ENCODE data around the gene FAM20C. TPM values are rescaled to one million over a fixed set of nuclear protein-coding genes. Genes with fewer than 3 reads are reported as not detected.

The FAM20C gene
- polyA plus RNA-seq, 2 donors = 6.9 to 11.5 TPM

GRCh38 chr7:213324-213993 lies 21.1 kb downstream of the FAM20C start:
- Histone ChIP-seq H3K27me3 (ENCODE audit: control insufficient read depth in 1 of 2, insufficient read depth in 2 of 2, low read length in 2 of 2) (no peaks in the 10 kb centered on the region), H3K36me3 (ENCODE audit: control insufficient read depth in 2 of 2, insufficient read depth in 2 of 2, low read length in 1 of 2) (peaks cover 0 to 17% of the 10 kb centered on the region in 2 donors), H3K4me1 (ENCODE audit: control insufficient read depth in 2 of 2, insufficient read depth in 2 of 2, low read length in 1 of 2) (peaks cover 0 to 3% of the 10 kb centered on the region in 2 donors), H3K9me3 (ENCODE audit: control insufficient read depth in 2 of 2, insufficient read depth in 1 of 2, low read depth in 1 of 2, low read length in 1 of 2) (no peaks in the 10 kb centered on the region), H3K27ac (ENCODE audit: low read depth in 2 of 2, low read length in 1 of 2) (no peak overlapping the region), H3K4me3 (ENCODE audit: low read depth in 1 of 2, low read length in 2 of 2) (no peak overlapping the region)
- 93% methylated on average over 27 of the region's 27 CpGs for WGBS, 2 donors

DNA sequence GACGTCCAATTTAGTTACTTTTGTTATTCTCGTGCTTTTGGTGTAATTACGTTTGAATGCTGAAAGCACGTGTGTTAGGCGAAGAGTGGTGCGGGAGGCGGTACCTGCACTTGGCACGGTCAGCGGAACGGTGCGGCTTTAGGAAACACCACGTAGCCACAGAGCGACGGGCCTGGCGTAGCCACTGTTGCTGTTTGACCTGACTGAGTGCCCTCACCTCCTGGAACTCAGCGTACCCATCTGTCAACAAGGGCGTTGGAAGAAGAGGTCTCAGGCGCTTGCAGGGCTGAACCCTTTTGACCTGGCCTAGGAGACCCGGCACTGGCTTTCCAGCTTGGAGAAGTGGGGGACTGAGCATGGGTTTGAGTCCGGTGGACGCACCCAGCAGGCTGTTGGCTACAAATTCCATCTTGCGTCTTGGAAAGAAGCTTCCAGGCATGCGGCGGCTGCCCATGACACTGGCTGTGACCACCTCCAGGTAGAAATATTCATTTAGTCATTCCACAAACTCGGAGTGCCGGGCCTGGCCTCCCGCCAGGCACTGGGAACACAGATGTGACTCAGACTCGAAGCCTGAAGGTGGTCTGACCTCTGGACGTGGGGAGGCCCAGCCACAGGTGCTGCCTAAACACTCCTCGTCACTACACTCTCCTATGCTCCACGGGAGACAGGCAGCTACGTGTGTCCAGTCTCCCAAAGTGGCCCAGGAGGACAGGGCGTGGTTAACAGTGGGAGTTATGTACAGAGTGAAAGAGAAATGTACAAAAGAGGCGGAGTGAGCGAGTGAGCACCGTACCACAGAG lies 22.2 kb downstream of the FAM20C start:
- Histone ChIP-seq H3K4me3 (ENCODE audit: low read depth in 1 of 2, low read length in 2 of 2) (no peak overlapping the region), H3K36me3 (ENCODE audit: control insufficient read depth in 2 of 2, insufficient read depth in 2 of 2, low read length in 1 of 2) (peaks cover 0 to 28% of the 10 kb centered on the region in 2 donors), H3K27me3 (ENCODE audit: control insufficient read depth in 1 of 2, insufficient read depth in 2 of 2, low read length in 2 of 2) (no peaks in the 10 kb centered on the region), H3K27ac (ENCODE audit: low read depth in 2 of 2, low read length in 1 of 2) (no peak overlapping the region), H3K9me3 (ENCODE audit: control insufficient read depth in 2 of 2, insufficient read depth in 1 of 2, low read depth in 1 of 2, low read length in 1 of 2) (no peaks in the 10 kb centered on the region), H3K4me1 (ENCODE audit: control insufficient read depth in 2 of 2, insufficient read depth in 2 of 2, low read length in 1 of 2) (peaks cover 0 to 3% of the 10 kb centered on the region in 2 donors)
- 79 to 81% methylated on average over 36 of the region's 36 CpGs for WGBS, 2 donors

- 75 to 79% methylated on average over 23 to 24 of the region's 24 CpGs for WGBS, 2 donors
- Histone ChIP-seq H3K4me1 (ENCODE audit: control insufficient read depth in 2 of 2, insufficient read depth in 2 of 2, low read length in 1 of 2) (peaks cover 3% of the 10 kb centered on the region in 2 donors), H3K4me3 (ENCODE audit: low read depth in 1 of 2, low read length in 2 of 2) (no peak overlapping the region), H3K27ac (ENCODE audit: low read depth in 2 of 2, low read length in 1 of 2) (peak overlapping the region in 1 of 2 donors; percentile 17), H3K9me3 (ENCODE audit: control insufficient read depth in 2 of 2, insufficient read depth in 1 of 2, low read depth in 1 of 2, low read length in 1 of 2) (no peaks in the 10 kb centered on the region), H3K27me3 (ENCODE audit: control insufficient read depth in 1 of 2, insufficient read depth in 2 of 2, low read length in 2 of 2) (no peaks in the 10 kb centered on the region), H3K36me3 (ENCODE audit: control insufficient read depth in 2 of 2, insufficient read depth in 2 of 2, low read length in 1 of 2) (peaks cover 0 to 29% of the 10 kb centered on the region in 2 donors)
These were observed 24.3 kb downstream of the FAM20C start for GRCh38 chr7:216360-217300.

DNA sequence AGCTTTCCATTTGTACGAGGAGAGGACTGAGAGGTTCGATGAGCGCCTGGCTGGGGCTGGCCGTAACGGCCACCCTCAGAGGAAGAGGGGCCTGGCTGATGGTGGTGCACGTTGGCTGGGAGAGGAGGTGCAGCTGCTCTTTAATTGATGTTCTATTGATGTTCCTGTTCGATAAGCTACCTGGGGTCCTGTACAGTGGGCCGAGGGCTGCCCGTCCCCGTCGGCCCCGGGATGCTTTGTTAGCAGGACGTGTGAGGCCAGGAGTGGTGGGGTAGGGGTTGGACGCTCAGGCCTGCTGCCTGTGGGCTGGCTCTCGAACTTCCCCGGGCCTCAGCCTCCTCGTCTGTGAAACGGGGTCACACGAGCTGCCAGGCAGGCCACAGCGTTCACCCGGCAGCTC lies 25.4 kb downstream of the FAM20C start:
- Histone ChIP-seq H3K27me3 (ENCODE audit: control insufficient read depth in 1 of 2, insufficient read depth in 2 of 2, low read length in 2 of 2) (no peaks in the 10 kb centered on the region), H3K36me3 (ENCODE audit: control insufficient read depth in 2 of 2, insufficient read depth in 2 of 2, low read length in 1 of 2) (peaks cover 0 to 29% of the 10 kb centered on the region in 2 donors), H3K4me1 (ENCODE audit: control insufficient read depth in 2 of 2, insufficient read depth in 2 of 2, low read length in 1 of 2) (peaks cover 3 to 8% of the 10 kb centered on the region in 2 donors), H3K27ac (ENCODE audit: low read depth in 2 of 2, low read length in 1 of 2) (no peak overlapping the region), H3K4me3 (ENCODE audit: low read depth in 1 of 2, low read length in 2 of 2) (no peak overlapping the region), H3K9me3 (ENCODE audit: control insufficient read depth in 2 of 2, insufficient read depth in 1 of 2, low read depth in 1 of 2, low read length in 1 of 2) (no peaks in the 10 kb centered on the region)
- 90 to 92% methylated on average over 20 to 21 of the region's 21 CpGs for WGBS, 2 donors

DNA sequence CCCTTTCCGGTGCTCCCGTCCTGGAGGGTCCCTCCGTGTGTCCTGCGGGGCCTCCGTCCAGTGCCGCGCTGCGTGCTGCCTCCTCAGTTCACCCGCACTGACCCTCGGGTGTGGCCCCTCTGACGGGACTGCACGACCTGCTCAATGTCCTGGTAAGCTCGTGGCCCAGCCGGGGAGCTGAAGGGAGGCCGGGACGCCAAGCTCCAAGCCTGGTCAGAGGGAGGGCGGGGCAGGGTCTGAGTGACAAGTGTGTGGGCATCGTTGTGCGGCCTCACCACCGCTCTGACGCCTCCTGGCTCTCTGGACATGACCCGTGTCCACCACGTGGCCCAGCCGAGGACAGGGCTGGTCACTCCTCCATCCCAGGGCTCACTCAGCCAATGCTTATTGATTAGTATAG lies 25.9 kb downstream of the FAM20C start:
- no peak overlapping the region for H3K4me3 ChIP-seq (ENCODE audit: low read depth in 1 of 2, low read length in 2 of 2)
- no peaks in the 10 kb centered on the region for H3K9me3 ChIP-seq (ENCODE audit: control insufficient read depth in 2 of 2, insufficient read depth in 1 of 2, low read depth in 1 of 2, low read length in 1 of 2)
- H3K27ac ChIP-seq (ENCODE audit: low read depth in 2 of 2, low read length in 1 of 2) = no peak overlapping the region
- 86 to 88% methylated on average over 24 of the region's 24 CpGs for WGBS, 2 donors
- H3K36me3 ChIP-seq (ENCODE audit: control insufficient read depth in 2 of 2, insufficient read depth in 2 of 2, low read length in 1 of 2) = peaks cover 0 to 32% of the 10 kb centered on the region in 2 donors
- H3K4me1 ChIP-seq (ENCODE audit: control insufficient read depth in 2 of 2, insufficient read depth in 2 of 2, low read length in 1 of 2) = peaks cover 6 to 10% of the 10 kb centered on the region in 2 donors
- no peaks in the 10 kb centered on the region for H3K27me3 ChIP-seq (ENCODE audit: control insufficient read depth in 1 of 2, insufficient read depth in 2 of 2, low read length in 2 of 2)

GRCh38 chr7:218896-219580 lies 26.7 kb downstream of the FAM20C start:
- WGBS, 2 donors = 93 to 94% methylated on average over 24 to 28 of the region's 28 CpGs
- peaks cover 0 to 32% of the 10 kb centered on the region in 2 donors for H3K36me3 ChIP-seq (ENCODE audit: control insufficient read depth in 2 of 2, insufficient read depth in 2 of 2, low read length in 1 of 2)
- H3K27ac ChIP-seq (ENCODE audit: low read depth in 2 of 2, low read length in 1 of 2) = no peak overlapping the region
- no peak overlapping the region for H3K4me3 ChIP-seq (ENCODE audit: low read depth in 1 of 2, low read length in 2 of 2)
- H3K27me3 ChIP-seq (ENCODE audit: control insufficient read depth in 1 of 2, insufficient read depth in 2 of 2, low read length in 2 of 2) = no peaks in the 10 kb centered on the region
- H3K9me3 ChIP-seq (ENCODE audit: control insufficient read depth in 2 of 2, insufficient read depth in 1 of 2, low read depth in 1 of 2, low read length in 1 of 2) = no peaks in the 10 kb centered on the region
- peaks cover 7 to 12% of the 10 kb centered on the region in 2 donors for H3K4me1 ChIP-seq (ENCODE audit: control insufficient read depth in 2 of 2, insufficient read depth in 2 of 2, low read length in 1 of 2)

- peak overlapping the region in 1 of 2 donors; percentile 6 for H3K27ac ChIP-seq (ENCODE audit: low read depth in 2 of 2, low read length in 1 of 2)
- WGBS, 2 donors = 84 to 91% methylated on average over 9 of the region's 9 CpGs
These were observed 27.3 kb downstream of the FAM20C start for GRCh38 chr7:219581-220150.

DNA sequence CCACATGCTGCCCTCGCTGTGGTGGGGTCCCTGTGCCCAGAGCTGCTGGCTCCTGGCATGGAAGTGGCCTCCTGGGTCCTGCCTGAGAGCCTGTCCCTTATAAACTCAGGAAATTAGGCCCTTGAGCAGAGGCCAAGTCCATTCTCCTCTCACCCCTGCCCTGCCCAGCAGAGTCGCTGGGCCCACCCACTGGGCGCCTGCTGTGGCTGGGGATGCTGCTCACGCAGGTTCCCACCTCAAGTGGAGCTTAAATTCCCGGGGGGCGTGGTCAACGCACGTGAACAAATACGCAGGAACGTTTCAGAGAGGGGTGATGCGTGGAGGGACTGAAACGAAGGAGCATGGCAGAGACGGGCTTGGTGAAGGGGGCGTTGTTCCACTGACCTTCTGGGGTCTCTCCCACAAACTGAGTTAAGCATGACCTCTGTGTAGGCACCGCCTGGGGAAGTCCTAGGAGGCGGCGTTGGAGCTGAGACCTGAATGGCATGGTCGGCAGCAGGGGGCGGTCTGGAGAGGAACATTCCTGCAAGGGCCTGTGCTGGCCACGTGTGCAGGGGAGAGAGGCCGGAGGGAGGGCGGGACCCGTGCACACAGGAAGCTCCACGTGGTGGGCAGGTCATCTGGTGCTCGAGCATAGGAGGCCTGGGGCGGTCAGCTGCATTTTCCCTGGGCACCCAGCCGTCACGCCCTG lies 27.9 kb downstream of the FAM20C start:
- 69% methylated on average over 28 of the region's 28 CpGs for WGBS, 2 donors
- Histone ChIP-seq H3K4me3 (ENCODE audit: low read depth in 1 of 2, low read length in 2 of 2) (no peak overlapping the region), H3K9me3 (ENCODE audit: control insufficient read depth in 2 of 2, insufficient read depth in 1 of 2, low read depth in 1 of 2, low read length in 1 of 2) (no peaks in the 10 kb centered on the region), H3K27me3 (ENCODE audit: control insufficient read depth in 1 of 2, insufficient read depth in 2 of 2, low read length in 2 of 2) (no peaks in the 10 kb centered on the region), H3K36me3 (ENCODE audit: control insufficient read depth in 2 of 2, insufficient read depth in 2 of 2, low read length in 1 of 2) (peaks cover 0 to 28% of the 10 kb centered on the region in 2 donors), H3K27ac (ENCODE audit: low read depth in 2 of 2, low read length in 1 of 2) (no peak overlapping the region), H3K4me1 (ENCODE audit: control insufficient read depth in 2 of 2, insufficient read depth in 2 of 2, low read length in 1 of 2) (peaks cover 7 to 9% of the 10 kb centered on the region in 2 donors)

More at GRCh38 chr7:219581-220150, 27.3 kb downstream of the FAM20C start:
- Histone ChIP-seq H3K9me3 (ENCODE audit: control insufficient read depth in 2 of 2, insufficient read depth in 1 of 2, low read depth in 1 of 2, low read length in 1 of 2) (no peaks in the 10 kb centered on the region), H3K27me3 (ENCODE audit: control insufficient read depth in 1 of 2, insufficient read depth in 2 of 2, low read length in 2 of 2) (no peaks in the 10 kb centered on the region), H3K4me3 (ENCODE audit: low read depth in 1 of 2, low read length in 2 of 2) (no peak overlapping the region), H3K4me1 (ENCODE audit: control insufficient read depth in 2 of 2, insufficient read depth in 2 of 2, low read length in 1 of 2) (peaks cover 7 to 12% of the 10 kb centered on the region in 2 donors), H3K36me3 (ENCODE audit: control insufficient read depth in 2 of 2, insufficient read depth in 2 of 2, low read length in 1 of 2) (peaks cover 0 to 31% of the 10 kb centered on the region in 2 donors)

All from esophagus (tissue), 2 donors.